Neural cell (in vitro differentiated cells): Measurements from ENCODE around the gene MXRA5. TPM values are rescaled to one million over a fixed set of nuclear protein-coding genes. Genes with fewer than 3 reads are reported as not detected.

Source experiments
- H2AFZ ChIP-seq: fragments of 200-600, 300-800 bp; sonication (generic), shearing (Covaris generic); 2 replicates; pipeline ENCODE4 v1.6.0; 2014; ENCODE audit warnings: low read depth, mild to moderate bottlenecking, antibody characterized with exemption, low read length, moderate library complexity
- H3F3A ChIP-seq: fragments of 200-600 bp; shearing (Covaris generic); 2 replicates; pipeline ENCODE4 v1.6.1; 2016; ENCODE audit warnings: mild to moderate bottlenecking, moderate library complexity, mixed read lengths, antibody characterized with exemption, low read length; ENCODE audit not compliant: insufficient read depth, poor library complexity, severe bottlenecking
- H3K27ac ChIP-seq: fragments of 200-600, 300-800 bp; sonication (generic), shearing (Covaris generic); 2 replicates; pipeline ENCODE4 v1.5.1; 2014; ENCODE audit warnings: mild to moderate bottlenecking, low read length, moderate library complexity
- H3K27me3 ChIP-seq: fragments of 300-800, 200-600 bp; sonication (generic), shearing (Covaris generic); 2 replicates; pipeline ENCODE4 v1.6.0; 2014; ENCODE audit warnings: mild to moderate bottlenecking, low read depth, low read length, moderate library complexity; ENCODE audit not compliant: insufficient read depth
- H3K36me3 ChIP-seq: fragments of 300-800, 200-600 bp; sonication (generic), shearing (Covaris generic); 2 replicates; pipeline ENCODE4 v1.5.1; 2014; ENCODE audit warnings: mild to moderate bottlenecking, antibody characterized with exemption, low read length, moderate library complexity; ENCODE audit not compliant: insufficient read depth
- H3K4me2 ChIP-seq: fragments of 300-800, 200-600 bp; sonication (generic), shearing (Covaris generic); 2 replicates; pipeline ENCODE4 v1.6.0; 2014; ENCODE audit warnings: mild to moderate bottlenecking, low read length
- H3K4me3 ChIP-seq: fragments of 300-800, 200-600 bp; sonication (generic), shearing (Covaris generic); 2 replicates; pipeline ENCODE4 v1.5.1; 2014; ENCODE audit warnings: mild to moderate bottlenecking, low read length, moderate library complexity
- H3K79me2 ChIP-seq: fragments of 200-600 bp; shearing (Covaris generic); replicated peaks from 2 replicates; pipeline ENCODE4 v1.6.0; 2014; ENCODE audit warnings: mild to moderate bottlenecking, low read length, moderate library complexity; ENCODE audit not compliant: insufficient read depth
- H3K9ac ChIP-seq: fragments of 300-800, 200-600 bp; sonication (generic), shearing (Covaris generic); 2 replicates; pipeline ENCODE4 v1.6.1; 2016; ENCODE audit warnings: mild to moderate bottlenecking, low read length, mixed read lengths
- H3K9me2 ChIP-seq: fragments of 200-600 bp; shearing (Covaris generic); 2 replicates; pipeline ENCODE4 v1.6.1; 2016; ENCODE audit warnings: mild to moderate bottlenecking, low read length, mixed read lengths; ENCODE audit not compliant: insufficient read depth
- H3K9me3 ChIP-seq: fragments of 200-600, 300-800 bp; sonication (generic), shearing (Covaris generic); 2 replicates; pipeline ENCODE4 v1.6.1; 2016; ENCODE audit warnings: mild to moderate bottlenecking, mixed run types, low read length, moderate library complexity, mixed read lengths
- H4K20me1 ChIP-seq: fragments of 200-600 bp; shearing (Covaris generic); 2 replicates; pipeline ENCODE4 v1.6.1; 2016; ENCODE audit warnings: mild to moderate bottlenecking, mixed run types; ENCODE audit not compliant: insufficient read depth
- EP300 ChIP-seq: fragments of 450-650 bp; conservative IDR thresholded peaks from 2 replicates; pipeline ENCODE4 v1.6.1; 2014; ENCODE audit warnings: antibody characterized with exemption, mild to moderate bottlenecking, moderate library complexity; ENCODE audit not compliant: poor library complexity, severe bottlenecking
- EZH2 ChIP-seq: fragments of 200-600, 300-800 bp; shearing (Covaris generic), sonication (generic); IDR thresholded peaks from 2 replicates; pipeline ENCODE4 v1.6.1; 2014; ENCODE audit warnings: antibody characterized with exemption, low read length, borderline replicate concordance, mild to moderate bottlenecking; ENCODE audit not compliant: insufficient read depth, poor library complexity, severe bottlenecking
- MXI1 ChIP-seq: fragments of 450-650 bp; conservative IDR thresholded peaks from 2 replicates; pipeline ENCODE4 v1.6.1; 2014; ENCODE audit warnings: antibody characterized with exemption, mild to moderate bottlenecking; ENCODE audit not compliant: poor library complexity, severe bottlenecking
- POLR2AphosphoS5 ChIP-seq: IDR thresholded peaks from 2 replicates; pipeline ENCODE4 v1.6.1; 2012
- RAD21 ChIP-seq: fragments of 450-650 bp; conservative IDR thresholded peaks from 2 replicates; pipeline ENCODE4 v1.6.1; 2014; ENCODE audit warnings: antibody characterized with exemption, mild to moderate bottlenecking, moderate library complexity
- SMC3 ChIP-seq: fragments of 450-650 bp; conservative IDR thresholded peaks from 2 replicates; pipeline ENCODE4 v1.6.1; 2014; ENCODE audit warnings: antibody characterized with exemption, mild to moderate bottlenecking, moderate library complexity; ENCODE audit not compliant: poor library complexity
- TAF1 ChIP-seq: IDR thresholded peaks from 2 replicates; pipeline ENCODE4 v1.6.1; 2012; ENCODE audit warnings: low read depth
- polyA plus RNA-seq: library from polyadenylated mRNA; depleted of rRNA; stranded (reverse); fragments of >200 nt; gene quantifications from 2 replicates; pipeline ENCODE4 v1.2.3, GENCODE V29; 2014
- TF ChIP-seq, protein P1 (sequence below): fragments of 450-650 bp; IDR thresholded peaks from 2 replicates; pipeline ENCODE4 v1.5.1; 2014; ENCODE audit warnings: antibody characterized with exemption, mild to moderate bottlenecking, moderate library complexity; ENCODE audit not compliant: poor library complexity, severe bottlenecking
- TF ChIP-seq, protein P2 (sequence below): IDR thresholded peaks from 2 replicates; pipeline ENCODE4 v1.6.1; 2012; ENCODE audit warnings: borderline replicate concordance

The MXRA5 gene
- polyA plus RNA-seq, 1 donor from 2014 or later: 0.28 TPM

GRCh38 chrX:3307881-3308280 is 38.6 kb downstream of the MXRA5 start:
- Histone ChIP-seq H3K79me2 (no peaks in the 10 kb centered on the region), H2AFZ (no peak overlapping the region), H3K4me3 (no peak overlapping the region), H3K9ac (no peak overlapping the region), H3K27me3 (no peaks in the 10 kb centered on the region), H3K36me3 (no peaks in the 10 kb centered on the region), H3F3A (no peaks in the 10 kb centered on the region), H3K27ac (no peak overlapping the region), H3K9me3 (no peaks in the 10 kb centered on the region), H4K20me1 (no peaks in the 10 kb centered on the region), H3K4me2 (no peak overlapping the region), H3K9me2 (no peaks in the 10 kb centered on the region)
- no peak for TF ChIP-seq TAF1
- no peak for TF ChIP-seq EP300
- no peak for TF ChIP-seq POLR2AphosphoS5
- TF ChIP-seq, protein P1, sequence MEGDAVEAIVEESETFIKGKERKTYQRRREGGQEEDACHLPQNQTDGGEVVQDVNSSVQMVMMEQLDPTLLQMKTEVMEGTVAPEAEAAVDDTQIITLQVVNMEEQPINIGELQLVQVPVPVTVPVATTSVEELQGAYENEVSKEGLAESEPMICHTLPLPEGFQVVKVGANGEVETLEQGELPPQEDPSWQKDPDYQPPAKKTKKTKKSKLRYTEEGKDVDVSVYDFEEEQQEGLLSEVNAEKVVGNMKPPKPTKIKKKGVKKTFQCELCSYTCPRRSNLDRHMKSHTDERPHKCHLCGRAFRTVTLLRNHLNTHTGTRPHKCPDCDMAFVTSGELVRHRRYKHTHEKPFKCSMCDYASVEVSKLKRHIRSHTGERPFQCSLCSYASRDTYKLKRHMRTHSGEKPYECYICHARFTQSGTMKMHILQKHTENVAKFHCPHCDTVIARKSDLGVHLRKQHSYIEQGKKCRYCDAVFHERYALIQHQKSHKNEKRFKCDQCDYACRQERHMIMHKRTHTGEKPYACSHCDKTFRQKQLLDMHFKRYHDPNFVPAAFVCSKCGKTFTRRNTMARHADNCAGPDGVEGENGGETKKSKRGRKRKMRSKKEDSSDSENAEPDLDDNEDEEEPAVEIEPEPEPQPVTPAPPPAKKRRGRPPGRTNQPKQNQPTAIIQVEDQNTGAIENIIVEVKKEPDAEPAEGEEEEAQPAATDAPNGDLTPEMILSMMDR: no peak
- no peak for TF ChIP-seq MXI1
- no peak for TF ChIP-seq EZH2
- TF ChIP-seq SMC3: no peak

DNA sequence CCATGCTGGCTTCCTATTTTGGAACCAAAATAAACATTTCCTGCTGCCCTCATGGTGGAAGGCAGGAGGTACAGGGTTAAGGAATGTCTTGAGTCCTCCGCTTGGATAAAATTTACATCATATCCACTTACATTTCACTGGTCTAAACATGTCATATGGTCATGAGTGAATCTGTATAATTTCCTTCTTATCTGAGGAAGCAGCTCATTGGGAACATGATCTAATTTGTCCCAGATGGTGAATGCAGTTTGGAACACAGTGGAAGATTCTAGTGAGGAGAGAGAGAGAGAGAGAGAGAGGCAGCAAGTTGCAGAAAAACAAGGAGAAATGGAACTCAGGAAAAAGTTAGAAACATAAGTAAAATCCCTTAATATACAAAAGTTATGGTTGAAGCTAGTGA is 46.8 kb downstream of the MXRA5 start:
- Histone ChIP-seq H4K20me1 (no peaks in the 10 kb centered on the region), H3K27me3 (no peaks in the 10 kb centered on the region), H3K36me3 (no peaks in the 10 kb centered on the region), H3K4me2 (no peak overlapping the region), H2AFZ (no peak overlapping the region), H3K4me3 (no peak overlapping the region), H3F3A (no peaks in the 10 kb centered on the region), H3K27ac (no peak overlapping the region), H3K9me2 (no peaks in the 10 kb centered on the region), H3K9ac (no peak overlapping the region), H3K9me3 (no peaks in the 10 kb centered on the region), H3K79me2 (no peaks in the 10 kb centered on the region)
- TF ChIP-seq POLR2AphosphoS5: no peak
- TF ChIP-seq MXI1: no peak
- TF ChIP-seq RAD21: no peak
- no peak for TF ChIP-seq SMC3
- TF ChIP-seq, protein P1: no peak
- TF ChIP-seq, protein P2, sequence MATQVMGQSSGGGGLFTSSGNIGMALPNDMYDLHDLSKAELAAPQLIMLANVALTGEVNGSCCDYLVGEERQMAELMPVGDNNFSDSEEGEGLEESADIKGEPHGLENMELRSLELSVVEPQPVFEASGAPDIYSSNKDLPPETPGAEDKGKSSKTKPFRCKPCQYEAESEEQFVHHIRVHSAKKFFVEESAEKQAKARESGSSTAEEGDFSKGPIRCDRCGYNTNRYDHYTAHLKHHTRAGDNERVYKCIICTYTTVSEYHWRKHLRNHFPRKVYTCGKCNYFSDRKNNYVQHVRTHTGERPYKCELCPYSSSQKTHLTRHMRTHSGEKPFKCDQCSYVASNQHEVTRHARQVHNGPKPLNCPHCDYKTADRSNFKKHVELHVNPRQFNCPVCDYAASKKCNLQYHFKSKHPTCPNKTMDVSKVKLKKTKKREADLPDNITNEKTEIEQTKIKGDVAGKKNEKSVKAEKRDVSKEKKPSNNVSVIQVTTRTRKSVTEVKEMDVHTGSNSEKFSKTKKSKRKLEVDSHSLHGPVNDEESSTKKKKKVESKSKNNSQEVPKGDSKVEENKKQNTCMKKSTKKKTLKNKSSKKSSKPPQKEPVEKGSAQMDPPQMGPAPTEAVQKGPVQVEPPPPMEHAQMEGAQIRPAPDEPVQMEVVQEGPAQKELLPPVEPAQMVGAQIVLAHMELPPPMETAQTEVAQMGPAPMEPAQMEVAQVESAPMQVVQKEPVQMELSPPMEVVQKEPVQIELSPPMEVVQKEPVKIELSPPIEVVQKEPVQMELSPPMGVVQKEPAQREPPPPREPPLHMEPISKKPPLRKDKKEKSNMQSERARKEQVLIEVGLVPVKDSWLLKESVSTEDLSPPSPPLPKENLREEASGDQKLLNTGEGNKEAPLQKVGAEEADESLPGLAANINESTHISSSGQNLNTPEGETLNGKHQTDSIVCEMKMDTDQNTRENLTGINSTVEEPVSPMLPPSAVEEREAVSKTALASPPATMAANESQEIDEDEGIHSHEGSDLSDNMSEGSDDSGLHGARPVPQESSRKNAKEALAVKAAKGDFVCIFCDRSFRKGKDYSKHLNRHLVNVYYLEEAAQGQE: no peak
- no peak for TF ChIP-seq EP300
- no peak for TF ChIP-seq EZH2
- TF ChIP-seq TAF1: no peak
